ENCODE results near the gene CACNA2D3. TPM values are rescaled to one million over a fixed set of nuclear protein-coding genes. Genes with fewer than 3 reads are reported as not detected.
"Not testable (repeated sequence)": the region's sequence is repeated elsewhere in the genome, so short reads cannot be mapped to it uniquely, and the experiment has no call there.

The CACNA2D3 gene
- total RNA-seq, 1 experiment from 2014 or later, result not detected

GRCh38 chr3:54957711-54958110 is 835.4 kb downstream of the CACNA2D3 start:
- DNase-seq (ENCODE audit: low spot score), result no peak
- in situ Hi-C loops (cut with HindIII; ENCODE audit: low sequenced_read_pairs), result no loop called here

GRCh38 chr3:54960082-54960481 is 837.7 kb downstream of the CACNA2D3 start:
- in situ Hi-C loops (cut with HindIII; ENCODE audit: low sequenced_read_pairs), result no loop called here
- DNase-seq (ENCODE audit: low spot score), result no peak

GRCh38 chr3:54960701-54961100 is 838.3 kb downstream of the CACNA2D3 start:
- in situ Hi-C loops (cut with HindIII; ENCODE audit: low sequenced_read_pairs), result no loop called here

GRCh38 chr3:54962200-54962599 is 839.8 kb downstream of the CACNA2D3 start:
- no peak for DNase-seq (ENCODE audit: low spot score)
- in situ Hi-C loops (cut with HindIII; ENCODE audit: low sequenced_read_pairs), result no loop called here

More at GRCh38 chr3:54960701-54961100, 838.3 kb downstream of the CACNA2D3 start:
- no peak for DNase-seq (ENCODE audit: low spot score)

- in situ Hi-C loops (cut with HindIII; ENCODE audit: low sequenced_read_pairs), result no loop called here
- no peak for DNase-seq (ENCODE audit: low spot score)
Observed at GRCh38 chr3:54963641-54964040, 841.3 kb downstream of the CACNA2D3 start.

GRCh38 chr3:54964081-54964480 is 841.7 kb downstream of the CACNA2D3 start:
- in situ Hi-C loops (cut with HindIII; ENCODE audit: low sequenced_read_pairs), result no loop called here

GRCh38 chr3:54965746-54966145 is 843.4 kb downstream of the CACNA2D3 start:
- in situ Hi-C loops (cut with HindIII; ENCODE audit: low sequenced_read_pairs), result no loop called here
- no peak for DNase-seq (ENCODE audit: low spot score)

More at GRCh38 chr3:54964081-54964480, 841.7 kb downstream of the CACNA2D3 start:
- DNase-seq (ENCODE audit: low spot score), result no peak

- no peak for DNase-seq (ENCODE audit: low spot score)
- in situ Hi-C loops (cut with HindIII; ENCODE audit: low sequenced_read_pairs), result no loop called here
Observed at GRCh38 chr3:54966979-54967378, 844.6 kb downstream of the CACNA2D3 start.

- DNase-seq (ENCODE audit: low spot score), result no peak
- in situ Hi-C loops (cut with HindIII; ENCODE audit: low sequenced_read_pairs), result no loop called here
Observed at GRCh38 chr3:54967731-54968161, 845.4 kb downstream of the CACNA2D3 start.

GRCh38 chr3:54968546-54969172 is 846.3 kb downstream of the CACNA2D3 start:
- in situ Hi-C loops (cut with HindIII; ENCODE audit: low sequenced_read_pairs), result no loop called here
- no peak for DNase-seq (ENCODE audit: low spot score)

GRCh38 chr3:54969652-54970051 is 847.3 kb downstream of the CACNA2D3 start:
- peak; percentile 83 for DNase-seq (ENCODE audit: low spot score)
- in situ Hi-C loops (cut with HindIII; ENCODE audit: low sequenced_read_pairs), result no loop called here

- no peak for DNase-seq (ENCODE audit: low spot score)
- in situ Hi-C loops (cut with HindIII; ENCODE audit: low sequenced_read_pairs), result no loop called here
Observed at GRCh38 chr3:54970895-54971294, 848.5 kb downstream of the CACNA2D3 start.

- in situ Hi-C loops (cut with HindIII; ENCODE audit: low sequenced_read_pairs), result no loop called here
Observed at GRCh38 chr3:54977439-54977838, 855.1 kb downstream of the CACNA2D3 start.

GRCh38 chr3:54977946-54978345 is 855.6 kb downstream of the CACNA2D3 start:
- DNase-seq (ENCODE audit: low spot score); in situ Hi-C loops (cut with HindIII; ENCODE audit: low sequenced_read_pairs): not testable (repeated sequence)

More at GRCh38 chr3:54977439-54977838, 855.1 kb downstream of the CACNA2D3 start:
- DNase-seq (ENCODE audit: low spot score), result no peak

GRCh38 chr3:54982807-54983206 is 860.5 kb downstream of the CACNA2D3 start:
- DNase-seq (ENCODE audit: low spot score), result no peak
- in situ Hi-C loops (cut with HindIII; ENCODE audit: low sequenced_read_pairs), result no loop called here

- in situ Hi-C loops (cut with HindIII; ENCODE audit: low sequenced_read_pairs), result no loop called here
- no peak for DNase-seq (ENCODE audit: low spot score)
Observed at GRCh38 chr3:54983266-54984099, 861.1 kb downstream of the CACNA2D3 start.

- no peak for DNase-seq (ENCODE audit: low spot score)
- in situ Hi-C loops (cut with HindIII; ENCODE audit: low sequenced_read_pairs), result no loop called here
Observed at GRCh38 chr3:54985856-54986255, 863.5 kb downstream of the CACNA2D3 start.

GRCh38 chr3:54986294-54986693 is 863.9 kb downstream of the CACNA2D3 start:
- in situ Hi-C loops (cut with HindIII; ENCODE audit: low sequenced_read_pairs), result no loop called here
- DNase-seq (ENCODE audit: low spot score), result no peak

GRCh38 chr3:54987719-54988118 is 865.4 kb downstream of the CACNA2D3 start:
- in situ Hi-C loops (cut with HindIII; ENCODE audit: low sequenced_read_pairs), result no loop called here
- no peak for DNase-seq (ENCODE audit: low spot score)

- no peak for DNase-seq (ENCODE audit: low spot score)
- in situ Hi-C loops (cut with HindIII; ENCODE audit: low sequenced_read_pairs), result no loop called here
Observed at GRCh38 chr3:54988302-54988837, 866.0 kb downstream of the CACNA2D3 start.
